Pancreas (tissue), 10 donors: Measurements from ENCODE around the gene VAMP8. TPM values are rescaled to one million over a fixed set of nuclear protein-coding genes. Genes with fewer than 3 reads are reported as not detected.
"Not testable (repeated sequence)": the region's sequence is repeated elsewhere in the genome, so short reads cannot be mapped to it uniquely, and the experiment has no call there.

Experiments used
- ATAC-seq, 4 donors: fragments of 200-7000 bp; cut with Tn5 transposase; one replicate each; pipeline versions ENCODE4 v1.8.0 to v1.9.1; 2020; ENCODE audit warnings: mild to moderate bottlenecking in 4 of 4, moderate library complexity in 4 of 4
- DNase-seq, 6 donors: peaks; one replicate each; pipeline ENCODE4 v3.0.0-alpha.2; 2020
- FAIRE-seq: peaks from 2 replicates; lab custom pipeline; 2012; peaks lifted over from hg19 to GRCh38; lab: Jason Lieb, UNC
- H3K27ac ChIP-seq, 4 donors: fragments of 200-600 bp; sonication (generic); 1 replicate in 3 of 4; 2 replicates in 1 of 4; pipeline versions ENCODE4 v1.5.0 to v1.8.0; 2020
- H3K27me3 ChIP-seq, 4 donors: fragments of 200-600 bp; one replicate each; pipeline ENCODE4 v1.8.0; 2021
- H3K36me3 ChIP-seq, 3 donors: fragments of 200-600 bp; sonication (generic) in 1 of 3; one replicate each; pipeline versions ENCODE4 v1.5.0 to v1.8.0; 2020 to 2021
- H3K4me1 ChIP-seq, 3 donors: fragments of 200-600 bp; one replicate each; pipeline ENCODE4 v1.8.0; 2021
- H3K4me3 ChIP-seq, 4 donors: fragments of 200-600 bp; sonication (generic) in 2 of 4; one replicate each; pipeline versions ENCODE4 v1.5.0 to v1.8.0; 2020 to 2021
- H3K9me3 ChIP-seq, 4 donors: fragments of 200-600 bp; one replicate each; pipeline ENCODE4 v1.8.0; 2021
- CTCF ChIP-seq, 4 donors: fragments of 200-600 bp; sonication (generic) in 3 of 4; IDR thresholded peaks; one replicate each; pipeline versions ENCODE4 v1.5.0 to v1.8.0; 2021; ENCODE audit warnings: antibody characterized with exemption in 4 of 4
- whole genome bisulfite sequencing, 2 donors: extraction: QIAGEN DNeasy Blood & Tissue Kit; methylation state at CpG; one replicate each; pipeline ENCODE4 v1.1.7; 2013; 5-methylcytosine and 5-hydroxymethylcytosine counted together
- intact Hi-C, 3 donors: fragments of 100-400 bp; cut with DNase I; formaldehyde crosslinking; loops; one replicate each; pipeline versions ENCODE4 v1.11.1 to v1.14.2; 2022
- polyA plus RNA-seq, 2 donors: library from polyadenylated mRNA; stranded (reverse); fragments of 200-250 nt; gene quantifications; one replicate each; pipeline ENCODE4 v1.2.3, GENCODE V29; 2013
- total RNA-seq, 6 donors: library from RNA; stranded (reverse); fragmentation: NEBNext Ultra II Directional in 4 of 6; extraction: Animal tissue kit (Norgen Biotek cat#: 25700) in 4 of 6; gene quantifications; one replicate each; pipeline versions ENCODE4 v1.2.1 to v1.2.4, GENCODE V29; 2021 to 2023
- donor health status: healthy with polysubstance abuse.
- donor health status: DM: no; HTN: no; CAD: no; lungs with moderate emphysema.
- donor health status: DM: no; HTN: no; CAD: no.
- donor health status: control.
- donor health status: control.
- donor health status: Bipolar disorder and iron deficiency.
- donor health status: DM: yes; HTN: yes; CAD: no.
- donor health status: DM: no; HTN: no; CAD: no.
- donor health status: DM: no; HTN: no; CAD: no.
- donor health status: DM: yes; HTN: yes; CAD: no.

VAMP8 gene
- total and polyA plus RNA-seq, 8 donors, result 57.7 to 150 (median 76.6) TPM

GRCh38 chr2:85541262-85541661 is 36.1 kb upstream of the VAMP8 start:
- no peaks in the 10 kb centered on the region for H3K27me3 ChIP-seq
- TF ChIP-seq CTCF (IDR thresholded peaks at IDR 0.05), result no peak
- H3K9me3 ChIP-seq, result no peaks in the 10 kb centered on the region
- peak overlapping the region in 3 of 4 donors; percentile 97 to 99 (median 98) for H3K27ac ChIP-seq
- peaks cover 10 to 36% (median 14%) of the 10 kb centered on the region in 3 donors for H3K4me1 ChIP-seq
- H3K4me3 ChIP-seq, result peak overlapping the region; percentile 66 to 98 (median 92)
- no peak for FAIRE-seq
- ATAC-seq, result no peak
- DNase-seq, result no peak
- intact Hi-C loops, result no loop called here
- H3K36me3 ChIP-seq, result peaks cover 15 to 53% (median 53%) of the 10 kb centered on the region in 3 donors
- WGBS, 2 donors, result 19 to 20% methylated on average over 4 of the region's 4 CpGs

GRCh38 chr2:85541753-85542457 is 35.5 kb upstream of the VAMP8 start:
- peak overlapping the region in 2 of 4 donors; percentile 98 to 99 for H3K27ac ChIP-seq
- FAIRE-seq, result no peak
- intact Hi-C loops, result no loop called here
- H3K4me3 ChIP-seq, result peak overlapping the region in 3 of 4 donors; percentile 66 to 98 (median 90)
- no peaks in the 10 kb centered on the region for H3K27me3 ChIP-seq
- TF ChIP-seq CTCF (IDR thresholded peaks at IDR 0.05), result no peak
- peak in 1 of 6 donors; percentile 63 for DNase-seq
- H3K4me1 ChIP-seq, result peaks cover 7 to 29% (median 11%) of the 10 kb centered on the region in 3 donors
- H3K9me3 ChIP-seq, result no peaks in the 10 kb centered on the region
- no peak for ATAC-seq
- 22 to 29% methylated on average over 5 of the region's 5 CpGs for WGBS, 2 donors
- H3K36me3 ChIP-seq, result peaks cover 15 to 53% (median 53%) of the 10 kb centered on the region in 3 donors

- WGBS, 2 donors, result 48 to 61% methylated on average over 4 of the region's 4 CpGs
- Histone ChIP-seq H3K36me3 (peaks cover 15 to 53% (median 53%) of the 10 kb centered on the region in 3 donors), H3K4me3 (peak overlapping the region in 3 of 4 donors; percentile 66 to 98 (median 90)), H3K27me3 (no peaks in the 10 kb centered on the region), H3K27ac (no peak overlapping the region), H3K9me3 (no peaks in the 10 kb centered on the region), H3K4me1 (peaks cover 0 to 23% (median 5%) of the 10 kb centered on the region in 3 donors)
- intact Hi-C loops, result no loop called here
- no peak for FAIRE-seq
- no peak for DNase-seq
- no peak for TF ChIP-seq CTCF (IDR thresholded peaks at IDR 0.05)
- ATAC-seq, result no peak
These were observed 34.6 kb upstream of the VAMP8 start for GRCh38 chr2:85542777-85543176.

- not testable (repeated sequence) for H3K27ac ChIP-seq, H3K27me3 ChIP-seq
- peaks cover 15 to 53% (median 53%) of the 10 kb centered on the region in 3 donors for H3K36me3 ChIP-seq
These were observed 33.1 kb upstream of the VAMP8 start for GRCh38 chr2:85544254-85544691.

GRCh38 chr2:85544915-85545779 is 32.2 kb upstream of the VAMP8 start:
- intact Hi-C loops, H3K27me3 ChIP-seq, DNase-seq, H3K27ac ChIP-seq, H3K9me3 ChIP-seq, FAIRE-seq, ATAC-seq, H3K4me3 ChIP-seq: not testable (repeated sequence)
- Histone ChIP-seq H3K4me1 (peaks cover 0 to 23% (median 5%) of the 10 kb centered on the region in 3 donors), H3K36me3 (peaks cover 15 to 58% (median 53%) of the 10 kb centered on the region in 3 donors)
- WGBS, 2 donors, result 72 to 74% methylated on average over 5 of the region's 5 CpGs

More at GRCh38 chr2:85544254-85544691, 33.1 kb upstream of the VAMP8 start:
- DNase-seq, H3K9me3 ChIP-seq, FAIRE-seq, ATAC-seq, intact Hi-C loops: not testable (repeated sequence)
- WGBS, 2 donors, result 51 to 59% methylated on average over 3 of the region's 3 CpGs
- Histone ChIP-seq H3K4me3 (peak overlapping the region in 1 of 4 donors; percentile 90), H3K4me1 (peaks cover 0 to 23% (median 5%) of the 10 kb centered on the region in 3 donors)
